Dendritic cell treated with granulocyte-macrophage colony-stimulating factor and Interleukin-4, amounts not matched to agents 40 ng/mL and 50 ng/mL, for 4 days (primary cell): ENCODE data around the gene GIPR.
"Not testable (repeated sequence)": the region's sequence is repeated elsewhere in the genome, so short reads cannot be mapped to it uniquely, and the experiment has no call there.

ENCODE experiments used
- H3K27ac Mint-ChIP-seq: one replicate; pipeline ENCODE4 v1.8.0; 2022; ENCODE audit warnings: mild to moderate bottlenecking, mixed read lengths
- H3K27me3 Mint-ChIP-seq: one replicate; pipeline ENCODE4 v1.8.0; 2022; ENCODE audit warnings: mild to moderate bottlenecking, mixed read lengths
- H3K36me3 Mint-ChIP-seq: one replicate; pipeline ENCODE4 v1.8.0; 2022; ENCODE audit warnings: low read depth, mixed read lengths
- H3K4me1 Mint-ChIP-seq: one replicate; pipeline ENCODE4 v1.8.0; 2022; ENCODE audit warnings: low read depth, mixed read lengths
- H3K4me3 Mint-ChIP-seq: one replicate; pipeline ENCODE4 v1.8.0; 2022; ENCODE audit warnings: mild to moderate bottlenecking, moderate library complexity, mixed read lengths
- H3K9me3 Mint-ChIP-seq: one replicate; pipeline ENCODE4 v1.8.0; 2022; ENCODE audit warnings: mixed read lengths
- intact Hi-C: fragments of 100-400 bp; cut with micrococcal nuclease; formaldehyde crosslinking; loops from one replicate; pipeline ENCODE4 v1.15.0; 2022

Gene GIPR

DNA sequence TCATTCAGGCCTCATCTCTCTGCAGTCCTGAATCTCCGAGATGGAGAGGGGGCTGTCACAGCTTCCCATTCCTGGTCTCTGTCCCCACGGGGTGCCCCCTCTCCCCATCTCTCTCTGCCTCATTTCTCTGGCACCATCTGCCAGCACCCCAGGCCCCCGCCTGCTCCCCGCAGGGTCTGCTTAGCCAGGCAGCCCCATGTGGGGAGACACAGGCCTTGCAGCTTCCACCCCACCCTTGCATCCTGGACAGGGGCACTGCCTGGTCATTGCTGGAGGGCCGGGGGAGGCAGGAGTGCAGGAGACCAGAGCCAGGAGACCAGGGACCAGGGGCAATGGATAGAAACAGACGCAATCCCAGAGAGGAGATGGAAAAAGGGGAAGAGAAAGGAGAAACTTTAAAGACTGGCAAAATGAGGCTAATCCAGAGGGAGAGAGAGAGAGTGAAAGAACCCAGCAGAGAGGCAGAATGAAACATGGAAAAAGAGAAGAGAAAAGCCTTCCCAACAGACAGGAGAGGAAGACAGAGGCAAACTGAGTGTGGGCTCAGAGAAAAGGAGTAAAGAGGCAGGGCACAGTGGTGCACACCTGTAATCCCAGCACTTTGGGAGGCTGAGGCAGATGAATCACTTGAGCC lies 8.8 kb upstream of the GIPR start:
- H3K27me3 Mint-ChIP-seq = peaks cover 37% of the 10 kb centered on the region
- H3K36me3 Mint-ChIP-seq = no peaks in the 10 kb centered on the region
- intact Hi-C loops = no loop called here
- peaks cover 5% of the 10 kb centered on the region for H3K4me1 Mint-ChIP-seq
- no peaks in the 10 kb centered on the region for H3K9me3 Mint-ChIP-seq
- H3K27ac Mint-ChIP-seq = no peak overlapping the region
- H3K4me3 Mint-ChIP-seq = no peak overlapping the region

DNA sequence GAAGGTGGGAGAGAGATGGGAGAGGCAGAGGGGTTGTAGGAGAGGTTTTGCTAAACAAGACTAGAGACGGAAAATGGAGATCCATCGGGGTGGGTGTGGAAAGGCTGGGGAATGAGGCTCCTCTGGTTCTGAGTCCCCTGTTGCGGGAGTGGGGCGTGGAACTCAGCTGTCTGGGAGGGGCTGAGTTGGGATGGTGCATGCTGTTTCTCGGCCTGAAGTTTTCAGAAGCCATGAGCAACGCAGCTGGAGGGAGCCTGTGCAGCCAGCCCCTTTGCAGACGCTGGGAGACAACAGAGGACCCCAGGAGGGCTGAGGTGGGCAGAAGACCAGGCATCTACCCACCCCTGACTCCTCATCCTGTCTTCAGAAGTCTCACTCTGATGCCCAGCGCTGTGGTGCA lies 7.4 kb upstream of the GIPR start:
- intact Hi-C loops = no loop called here
- no peaks in the 10 kb centered on the region for H3K36me3 Mint-ChIP-seq
- H3K27ac Mint-ChIP-seq = no peak overlapping the region
- no peaks in the 10 kb centered on the region for H3K9me3 Mint-ChIP-seq
- H3K4me3 Mint-ChIP-seq = no peak overlapping the region
- peaks cover 13% of the 10 kb centered on the region for H3K4me1 Mint-ChIP-seq
- H3K27me3 Mint-ChIP-seq = peaks cover 45% of the 10 kb centered on the region

DNA sequence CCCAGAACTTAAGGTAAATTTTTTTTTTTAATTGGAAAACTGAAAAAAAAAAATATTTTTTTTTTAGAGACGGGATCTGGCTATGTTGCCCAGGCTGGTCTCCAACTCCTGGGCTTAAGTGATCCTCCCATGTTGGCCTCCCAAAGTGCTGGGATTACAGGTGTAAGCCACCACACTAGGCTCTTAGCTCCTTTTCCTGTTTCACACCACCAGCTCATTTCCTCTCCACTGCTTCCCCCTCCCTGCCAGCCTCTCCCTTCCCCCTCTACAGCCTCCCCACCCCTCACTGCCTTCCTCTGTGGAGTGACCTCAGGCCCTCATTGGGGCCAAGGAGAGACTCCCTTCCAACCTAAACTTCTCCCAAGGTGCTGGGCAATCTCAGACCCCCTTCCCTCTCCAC lies 4.2 kb upstream of the GIPR start:
- peaks cover 61% of the 10 kb centered on the region for H3K27me3 Mint-ChIP-seq
- intact Hi-C loops = no loop called here
- H3K4me3 Mint-ChIP-seq = no peak overlapping the region
- no peaks in the 10 kb centered on the region for H3K9me3 Mint-ChIP-seq
- H3K36me3 Mint-ChIP-seq = no peaks in the 10 kb centered on the region
- H3K27ac Mint-ChIP-seq = no peak overlapping the region
- peaks cover 28% of the 10 kb centered on the region for H3K4me1 Mint-ChIP-seq

DNA sequence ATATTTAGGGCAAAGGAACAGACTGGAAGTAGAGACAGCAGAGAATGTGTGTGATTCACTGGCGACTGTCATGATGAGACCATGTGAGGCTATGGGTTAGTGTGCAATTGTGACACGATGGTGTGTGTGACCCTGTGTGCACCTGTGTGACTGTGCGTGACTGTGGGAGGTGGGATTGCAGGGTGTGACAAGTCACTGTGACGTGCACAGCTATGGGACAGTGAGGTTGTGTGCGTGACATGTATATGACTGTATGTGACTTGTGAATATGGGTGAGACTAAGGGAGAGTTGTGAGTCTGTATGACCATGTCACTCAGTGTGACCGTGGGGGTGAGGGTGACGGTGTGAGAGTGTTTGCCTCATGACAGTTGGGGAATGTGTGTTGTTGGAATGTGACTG lies 3.4 kb upstream of the GIPR start:
- no peak overlapping the region for H3K4me3 Mint-ChIP-seq
- H3K27me3 Mint-ChIP-seq = peaks cover 62% of the 10 kb centered on the region
- H3K9me3 Mint-ChIP-seq = no peaks in the 10 kb centered on the region
- intact Hi-C loops = no loop called here
- H3K36me3 Mint-ChIP-seq = no peaks in the 10 kb centered on the region
- peaks cover 35% of the 10 kb centered on the region for H3K4me1 Mint-ChIP-seq
- H3K27ac Mint-ChIP-seq = no peak overlapping the region

DNA sequence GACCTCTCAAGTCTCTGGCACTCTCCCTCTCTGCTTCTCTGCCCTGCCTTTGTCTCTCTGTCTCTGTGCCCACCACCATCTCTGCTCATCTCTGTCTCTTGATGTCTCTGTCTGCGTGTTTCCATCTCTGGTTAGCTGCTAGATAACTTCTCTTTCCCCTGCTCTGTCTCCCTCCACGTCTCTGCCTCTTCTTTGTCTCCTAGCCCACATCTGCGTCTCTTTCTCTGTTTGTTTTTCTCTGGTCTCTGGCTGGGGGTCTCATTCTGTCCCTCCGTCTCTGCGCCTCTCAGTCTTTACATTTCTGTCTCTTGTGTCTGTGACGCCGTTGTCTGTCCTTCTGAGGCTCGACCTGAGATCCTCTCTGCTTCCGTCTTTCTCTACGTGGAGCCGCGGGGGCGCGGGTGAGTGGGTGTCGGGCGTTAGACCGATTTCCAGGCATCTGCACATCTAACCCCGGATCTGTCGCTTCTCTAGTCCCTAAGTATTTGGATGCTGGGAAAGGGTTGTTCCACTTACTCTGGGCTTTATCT lies 386 bp downstream of the GIPR start:
- peaks cover 70% of the 10 kb centered on the region for H3K27me3 Mint-ChIP-seq
- peaks cover 53% of the 10 kb centered on the region for H3K4me1 Mint-ChIP-seq
- intact Hi-C loops = no loop called here
- peak overlapping the region; percentile 66 for H3K27ac Mint-ChIP-seq
- no peaks in the 10 kb centered on the region for H3K36me3 Mint-ChIP-seq
- H3K4me3 Mint-ChIP-seq = peak overlapping the region; percentile 73
- no peaks in the 10 kb centered on the region for H3K9me3 Mint-ChIP-seq

DNA sequence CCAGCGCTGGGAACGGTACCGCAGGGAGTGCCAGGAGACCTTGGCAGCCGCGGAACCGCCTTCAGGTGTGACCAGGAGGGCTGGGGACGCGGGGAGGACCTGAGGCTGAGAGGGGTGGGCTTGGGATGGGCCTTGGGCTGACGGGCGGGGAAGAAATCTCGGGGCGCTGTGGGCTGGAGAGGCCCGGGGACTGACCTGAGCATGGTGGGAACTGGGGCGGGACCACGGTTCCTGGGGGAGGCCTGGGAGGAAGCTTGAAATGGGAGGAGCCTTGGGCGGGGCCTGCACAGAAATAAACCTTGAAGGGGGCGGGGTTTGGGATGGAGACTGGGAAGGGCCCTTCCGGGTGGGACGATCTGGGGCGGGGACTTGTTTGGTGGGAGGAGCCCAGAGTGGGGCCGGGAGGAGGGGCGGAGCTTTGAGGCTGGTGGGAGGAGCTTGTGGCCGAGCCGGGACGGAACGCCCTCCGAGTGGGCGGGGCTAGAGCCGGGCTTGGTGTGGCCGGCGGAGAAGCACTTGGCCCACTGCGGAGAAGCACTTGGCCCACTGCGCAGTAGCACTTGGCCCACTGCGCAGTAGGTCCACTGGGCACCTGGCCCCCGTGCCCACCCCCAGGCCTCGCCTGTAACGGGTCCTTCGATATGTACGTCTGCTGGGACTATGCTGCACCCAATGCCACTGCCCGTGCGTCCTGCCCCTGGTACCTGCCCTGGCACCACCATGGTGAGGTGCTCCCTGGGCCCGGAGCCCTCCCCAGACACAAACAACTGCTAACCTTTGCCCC lies 2.8 kb downstream of the GIPR start:
- intact Hi-C loops = no loop called here
- peak overlapping the region; percentile 49 for H3K4me3 Mint-ChIP-seq
- H3K27ac Mint-ChIP-seq = no peak overlapping the region
- no peaks in the 10 kb centered on the region for H3K36me3 Mint-ChIP-seq
- H3K27me3 Mint-ChIP-seq = peaks cover 80% of the 10 kb centered on the region
- H3K4me1 Mint-ChIP-seq = peaks cover 48% of the 10 kb centered on the region
- no peaks in the 10 kb centered on the region for H3K9me3 Mint-ChIP-seq

DNA sequence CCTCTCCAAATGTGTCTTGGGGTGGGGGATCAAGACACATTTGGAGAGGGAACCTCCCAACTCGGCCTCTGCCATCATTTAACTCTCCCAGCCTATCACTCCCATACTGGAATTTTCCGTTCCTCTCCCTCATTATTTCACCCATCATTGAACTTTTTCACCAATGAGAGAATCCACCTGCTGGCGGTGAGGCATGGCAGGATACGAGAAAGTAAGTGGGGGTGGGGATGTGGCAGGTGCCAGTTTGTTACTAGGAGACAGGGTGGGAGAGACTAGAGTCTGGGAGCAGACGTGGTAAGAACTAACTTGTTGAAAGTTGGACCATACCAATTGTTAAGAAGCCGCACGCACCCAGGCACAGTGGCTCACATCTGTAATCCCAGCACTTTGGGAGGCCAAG lies 6.9 kb downstream of the GIPR start:
- intact Hi-C loops = no loop called here
- Mint-ChIP-seq H3K9me3 (no peaks in the 10 kb centered on the region), H3K4me1 (peaks cover 48% of the 10 kb centered on the region), H3K4me3 (no peak overlapping the region), H3K27me3 (peaks cover 83% of the 10 kb centered on the region), H3K36me3 (no peaks in the 10 kb centered on the region), H3K27ac (no peak overlapping the region)

DNA sequence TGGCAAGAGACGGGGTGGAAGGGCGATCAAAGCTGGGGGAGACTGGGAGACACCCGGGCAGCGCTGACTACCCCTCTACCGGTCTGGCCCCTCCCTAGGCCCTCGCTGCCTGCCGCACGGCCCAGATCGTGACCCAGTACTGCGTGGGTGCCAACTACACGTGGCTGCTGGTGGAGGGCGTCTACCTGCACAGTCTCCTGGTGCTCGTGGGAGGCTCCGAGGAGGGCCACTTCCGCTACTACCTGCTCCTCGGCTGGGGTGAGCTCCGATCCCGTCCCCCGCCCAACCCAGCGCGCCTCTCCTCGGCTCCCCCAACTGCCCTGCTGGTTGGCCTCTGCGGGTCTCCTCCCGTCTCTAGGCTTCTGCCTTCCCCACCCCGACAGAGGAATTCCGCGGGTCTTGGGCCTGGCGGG lies 8.8 kb downstream of the GIPR start:
- peak overlapping the region; percentile 58 for H3K4me3 Mint-ChIP-seq
- peak overlapping the region; percentile 61 for H3K27ac Mint-ChIP-seq
- peaks cover 42% of the 10 kb centered on the region for H3K4me1 Mint-ChIP-seq
- H3K27me3 Mint-ChIP-seq = peaks cover 84% of the 10 kb centered on the region
- no peaks in the 10 kb centered on the region for H3K36me3 Mint-ChIP-seq
- no peaks in the 10 kb centered on the region for H3K9me3 Mint-ChIP-seq
- intact Hi-C loops = no loop called here

DNA sequence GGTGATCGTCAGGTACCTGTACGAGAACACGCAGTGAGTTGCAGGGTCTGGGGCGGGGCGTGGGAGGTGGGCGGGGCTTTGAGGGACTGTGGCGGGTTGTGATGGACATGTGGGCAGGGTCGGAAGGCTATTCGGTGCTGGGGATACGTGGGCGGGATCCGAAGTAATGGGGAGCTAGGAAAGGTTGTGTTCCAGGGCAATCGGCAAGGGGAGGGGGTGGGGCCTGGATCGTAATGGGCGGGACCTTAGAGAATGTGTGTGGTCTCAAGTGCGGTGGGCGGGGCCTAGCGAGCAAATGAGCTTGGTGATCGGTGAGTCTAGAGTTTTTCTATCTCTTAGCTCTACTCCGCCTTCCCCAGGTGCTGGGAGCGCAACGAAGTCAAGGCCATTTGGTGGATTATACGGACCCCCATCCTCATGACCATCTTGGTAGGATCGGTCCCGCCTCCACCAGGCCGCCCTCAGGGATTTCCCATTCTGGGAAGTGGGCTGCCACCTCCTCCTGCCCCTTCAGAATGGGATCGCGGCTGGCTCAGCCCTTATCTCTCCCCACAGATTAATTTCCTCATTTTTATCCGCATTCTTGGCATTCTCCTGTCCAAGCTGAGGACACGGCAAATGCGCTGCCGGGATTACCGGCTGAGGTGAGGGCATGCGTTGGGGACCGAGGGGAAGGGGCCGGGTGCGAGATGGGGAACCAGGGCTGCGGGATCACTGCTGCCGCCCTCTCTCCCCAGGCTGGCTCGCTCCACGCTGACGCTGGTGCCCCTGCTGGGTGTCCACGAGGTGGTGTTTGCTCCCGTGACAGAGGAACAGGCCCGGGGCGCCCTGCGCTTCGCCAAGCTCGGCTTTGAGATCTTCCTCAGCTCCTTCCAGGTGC lies 9.6 kb downstream of the GIPR start:
- intact Hi-C loops = no loop called here
- Mint-ChIP-seq H3K27ac (no peak overlapping the region), H3K36me3 (no peaks in the 10 kb centered on the region), H3K9me3 (no peaks in the 10 kb centered on the region), H3K27me3 (peaks cover 82% of the 10 kb centered on the region), H3K4me3 (peak overlapping the region; percentile 55), H3K4me1 (peaks cover 46% of the 10 kb centered on the region)

DNA sequence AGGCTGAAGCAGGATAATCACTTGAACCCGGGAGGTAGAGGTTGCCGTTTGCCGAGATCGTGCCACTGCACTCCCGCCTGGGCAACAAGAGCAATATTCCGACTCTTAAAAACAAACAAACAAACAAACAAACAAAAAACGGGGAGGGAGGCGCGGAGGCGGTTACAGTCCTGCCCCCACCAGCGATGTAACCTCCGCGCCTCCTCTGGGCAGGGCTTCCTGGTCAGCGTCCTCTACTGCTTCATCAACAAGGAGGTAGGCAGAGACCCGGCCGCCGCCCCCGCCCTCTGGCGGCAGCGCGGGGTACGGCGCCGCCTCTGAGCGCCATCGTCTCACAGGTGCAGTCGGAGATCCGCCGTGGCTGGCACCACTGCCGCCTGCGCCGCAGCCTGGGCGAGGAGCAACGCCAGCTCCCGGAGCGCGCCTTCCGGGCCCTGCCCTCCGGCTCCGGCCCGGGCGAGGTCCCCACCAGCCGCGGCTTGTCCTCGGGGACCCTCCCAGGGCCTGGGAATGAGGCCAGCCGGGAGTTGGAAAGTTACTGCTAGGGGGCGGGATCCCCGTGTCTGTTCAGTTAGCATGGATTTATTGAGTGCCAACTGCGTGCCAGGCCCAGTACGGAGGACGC lies 13.5 kb downstream of the GIPR start:
- intact Hi-C loops = no loop called here
- H3K4me1 Mint-ChIP-seq = peaks cover 32% of the 10 kb centered on the region
- H3K9me3 Mint-ChIP-seq = no peaks in the 10 kb centered on the region
- peak overlapping the region; percentile 35 for H3K27ac Mint-ChIP-seq
- peaks cover 53% of the 10 kb centered on the region for H3K27me3 Mint-ChIP-seq
- H3K36me3 Mint-ChIP-seq = peaks cover 37% of the 10 kb centered on the region
- peak overlapping the region; percentile 72 for H3K4me3 Mint-ChIP-seq

DNA sequence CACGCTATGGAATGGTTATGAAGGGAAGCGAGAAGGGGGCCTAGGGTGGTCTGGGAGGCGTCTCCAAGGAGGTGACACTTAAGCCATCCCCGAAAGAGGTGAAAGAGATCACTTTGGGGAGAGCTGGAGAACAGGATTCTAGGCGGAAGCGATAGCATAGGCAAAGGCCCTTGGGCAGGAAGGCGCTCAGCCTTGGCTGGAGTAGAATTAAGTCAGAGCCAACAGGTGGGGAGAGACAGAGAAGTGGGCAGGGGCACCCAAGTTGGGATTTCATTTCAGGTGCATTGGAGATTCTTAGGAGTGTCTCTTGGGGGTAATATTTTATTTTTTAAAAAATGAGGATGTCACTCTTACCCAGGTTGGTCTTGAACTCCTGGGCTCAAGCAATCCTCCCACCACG lies 14.1 kb downstream of the GIPR start:
- peaks cover 25% of the 10 kb centered on the region for H3K4me1 Mint-ChIP-seq
- H3K36me3 Mint-ChIP-seq = peaks cover 44% of the 10 kb centered on the region
- H3K27ac Mint-ChIP-seq = no peak overlapping the region
- no peak overlapping the region for H3K4me3 Mint-ChIP-seq
- no peaks in the 10 kb centered on the region for H3K9me3 Mint-ChIP-seq
- H3K27me3 Mint-ChIP-seq = peaks cover 48% of the 10 kb centered on the region
- intact Hi-C loops = no loop called here

DNA sequence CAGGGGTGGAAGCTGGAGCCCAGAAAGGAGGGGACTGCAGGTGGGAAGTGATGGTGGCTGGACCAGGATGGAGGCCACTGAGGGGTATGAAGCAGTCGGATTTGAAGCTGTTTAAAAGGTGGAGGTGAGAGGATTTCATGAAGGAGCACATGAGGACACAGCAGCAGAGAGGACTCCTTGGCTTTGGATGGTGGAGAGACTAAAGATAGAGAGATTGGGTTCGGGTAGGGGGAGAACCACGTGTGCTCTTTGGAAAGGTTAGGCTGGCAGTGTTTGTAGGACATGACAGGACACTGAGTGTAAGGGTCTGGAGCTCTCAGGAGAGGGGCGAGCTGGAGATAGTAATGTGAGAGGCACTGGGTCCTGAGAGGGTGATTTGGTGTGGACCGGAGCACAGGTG lies 14.9 kb downstream of the GIPR start:
- H3K36me3 Mint-ChIP-seq = peaks cover 51% of the 10 kb centered on the region
- intact Hi-C loops = no loop called here
- H3K4me1 Mint-ChIP-seq = peaks cover 18% of the 10 kb centered on the region
- no peak overlapping the region for H3K4me3 Mint-ChIP-seq
- H3K27ac Mint-ChIP-seq = no peak overlapping the region
- H3K27me3 Mint-ChIP-seq = peaks cover 41% of the 10 kb centered on the region
- H3K9me3 Mint-ChIP-seq = no peaks in the 10 kb centered on the region

DNA sequence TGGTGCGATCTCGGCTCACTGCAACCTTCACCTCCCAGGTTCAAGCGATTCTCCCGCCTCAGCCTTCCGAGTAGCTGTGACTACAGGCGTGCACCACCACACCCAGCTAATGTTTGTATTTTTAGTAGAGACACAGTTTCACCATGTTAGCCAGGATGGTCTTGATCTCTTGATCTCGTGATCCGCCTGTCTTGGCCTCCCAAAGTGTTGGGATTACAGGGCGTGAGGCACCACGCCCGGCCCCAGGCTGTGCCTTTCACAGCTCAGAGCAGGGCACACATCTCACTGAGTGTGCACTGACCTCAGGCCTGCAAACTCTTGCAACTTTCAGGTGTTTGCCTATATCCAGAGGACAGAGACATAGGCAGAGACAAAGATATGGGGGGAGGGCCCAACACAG lies 17.0 kb downstream of the GIPR start:
- H3K9me3 Mint-ChIP-seq, H3K4me3 Mint-ChIP-seq, H3K27ac Mint-ChIP-seq, intact Hi-C loops: not testable (repeated sequence)
- H3K4me1 Mint-ChIP-seq = peaks cover 14% of the 10 kb centered on the region
- peaks cover 67% of the 10 kb centered on the region for H3K36me3 Mint-ChIP-seq
- peaks cover 21% of the 10 kb centered on the region for H3K27me3 Mint-ChIP-seq
